GM23338 (cell line): Measurements from ENCODE around the gene SREBF2. TPM values are rescaled to one million over a fixed set of nuclear protein-coding genes. Genes with fewer than 3 reads are reported as not detected.

ENCODE experiments used
- ATAC-seq: fragments of 200-7000 bp; cut with Tn5 transposase; 3 replicates; pipeline ENCODE4 v1.9.1; 2020
- DNase-seq: peaks from one replicate; pipeline ENCODE4 v3.0.0-alpha.2; 2015; ENCODE audit warnings: low spot score
- H2AFZ ChIP-seq: fragments of 200-600 bp; sonication (generic); 2 replicates; pipeline ENCODE4 v1.8.0; 2016; ENCODE audit warnings: antibody characterized with exemption, mild to moderate bottlenecking, moderate library complexity
- H3F3A ChIP-seq: fragments of 200-600 bp; sonication (generic); replicated peaks from 2 replicates; pipeline ENCODE4 v1.8.0; 2017; ENCODE audit warnings: antibody characterized with exemption, mixed run types, low read depth
- H3K27ac ChIP-seq: fragments of 200-600 bp; sonication (generic); 2 replicates; pipeline ENCODE4 v1.6.1; 2016; ENCODE audit warnings: low read depth
- H3K27me3 ChIP-seq: fragments of 200-600 bp; sonication (generic); 2 replicates; pipeline ENCODE4 v1.8.0; 2016; ENCODE audit warnings: mild to moderate bottlenecking, mixed run types, moderate library complexity; ENCODE audit not compliant: insufficient read depth
- H3K36me3 ChIP-seq: fragments of 200-600 bp; sonication (generic); 2 replicates; pipeline ENCODE4 v1.8.0; 2016; ENCODE audit warnings: mild to moderate bottlenecking; ENCODE audit not compliant: insufficient read depth
- H3K4me1 ChIP-seq: fragments of 200-600 bp; sonication (generic); 2 replicates; pipeline ENCODE4 v1.8.0; 2016; ENCODE audit warnings: mild to moderate bottlenecking, moderate library complexity; ENCODE audit not compliant: insufficient read depth
- H3K4me2 ChIP-seq: fragments of 200-600 bp; sonication (generic); 2 replicates; pipeline ENCODE4 v1.7.1; 2017; ENCODE audit warnings: mixed run types
- H3K4me3 ChIP-seq: fragments of 200-600 bp; sonication (generic); 2 replicates; pipeline ENCODE4 v1.6.1; 2016; ENCODE audit warnings: mixed run types
- H3K79me2 ChIP-seq: fragments of 200-600 bp; sonication (generic); replicated peaks from 2 replicates; pipeline ENCODE4 v1.8.0; 2017; ENCODE audit warnings: mild to moderate bottlenecking; ENCODE audit not compliant: insufficient read depth
- H3K9me2 ChIP-seq: fragments of 200-600 bp; sonication (generic); 2 replicates; pipeline ENCODE4 v1.8.0; 2017; ENCODE audit not compliant: insufficient read depth
- H4K20me1 ChIP-seq: fragments of 200-600 bp; sonication (generic); replicated peaks from 2 replicates; pipeline ENCODE4 v1.8.0; 2017; ENCODE audit warnings: mild to moderate bottlenecking; ENCODE audit not compliant: insufficient read depth
- H3K27ac Mint-ChIP-seq: 2 replicates; pipeline ENCODE4 v1.8.0; 2020; ENCODE audit warnings: inconsistent platforms, mild to moderate bottlenecking, moderate library complexity, mixed read lengths
- H3K27me3 Mint-ChIP-seq: 3 replicates; pipeline ENCODE4 v1.8.0; 2022; ENCODE audit warnings: low read depth, mild to moderate bottlenecking, moderate library complexity, mixed read lengths, inconsistent platforms; ENCODE audit not compliant: insufficient read depth, poor library complexity
- H3K36me3 Mint-ChIP-seq: 3 replicates; pipeline ENCODE4 v1.8.0; 2021; ENCODE audit warnings: low read depth, mild to moderate bottlenecking, inconsistent platforms, moderate library complexity, mixed read lengths
- H3K4me1 Mint-ChIP-seq: 3 replicates; pipeline ENCODE4 v1.8.0; 2020; ENCODE audit warnings: mild to moderate bottlenecking, inconsistent platforms, mixed read lengths
- H3K4me3 Mint-ChIP-seq: 3 replicates; pipeline ENCODE4 v1.8.0; 2021; ENCODE audit warnings: moderate library complexity, mild to moderate bottlenecking, inconsistent platforms, mixed read lengths
- H3K9me3 Mint-ChIP-seq: 3 replicates; pipeline ENCODE4 v1.8.0; 2020; ENCODE audit warnings: moderate library complexity, mild to moderate bottlenecking, inconsistent platforms, mixed read lengths
- CREB1 ChIP-seq: fragments of 250-450 bp; sonication (Bioruptor Pico); IDR thresholded peaks from 2 replicates; pipeline ENCODE4 v1.5.0; 2020; ENCODE audit warnings: low read depth, mild to moderate bottlenecking, moderate library complexity
- CTCF ChIP-seq, 2 experiments: fragments of 200-600 bp in 1 of 2; sonication (generic) in 1 of 2; conservative IDR thresholded peaks; 2 replicates each; pipeline versions ENCODE4 v1.5.1 to v1.6.1; 2016 to 2017; ENCODE audit warnings: antibody characterized with exemption in 2 of 2, low read depth in 2 of 2, mild to moderate bottlenecking in 2 of 2, moderate library complexity in 1 of 2
- ETS1 ChIP-seq: IDR thresholded peaks from 2 replicates; pipeline ENCODE4 v1.6.1; 2016; ENCODE audit warnings: antibody characterized with exemption
- EZH2 ChIP-seq: fragments of 200-600 bp; sonication (generic); IDR thresholded peaks from one replicate; pipeline ENCODE4 v1.8.0; 2017; ENCODE audit warnings: antibody characterized with exemption, mild to moderate bottlenecking, low read depth; ENCODE audit not compliant: unreplicated experiment
- EZH2phosphoT487 ChIP-seq: fragments of 200-600 bp; sonication (generic); IDR thresholded peaks from one replicate; pipeline ENCODE4 v1.8.1; 2018; ENCODE audit warnings: antibody characterized with exemption; ENCODE audit not compliant: unreplicated experiment
- JUNB ChIP-seq: IDR thresholded peaks from one replicate; pipeline ENCODE4 v1.6.1; 2016; ENCODE audit warnings: antibody characterized with exemption; ENCODE audit not compliant: unreplicated experiment
- NANOG ChIP-seq: IDR thresholded peaks from 2 replicates; pipeline ENCODE4 v1.6.1; 2016; ENCODE audit warnings: antibody characterized with exemption, borderline replicate concordance
- POLR2AphosphoS5 ChIP-seq: IDR thresholded peaks from 2 replicates; pipeline ENCODE4 v1.6.1; 2016; ENCODE audit warnings: antibody characterized with exemption, low read depth
- REST ChIP-seq: IDR thresholded peaks from one replicate; pipeline ENCODE4 v1.6.1; 2018; ENCODE audit warnings: antibody characterized with exemption; ENCODE audit not compliant: unreplicated experiment
- STAT1 ChIP-seq: IDR thresholded peaks from one replicate; pipeline ENCODE4 v1.6.1; 2016; ENCODE audit warnings: antibody characterized with exemption; ENCODE audit not compliant: unreplicated experiment
- ZNF114 ChIP-seq: fragments of 250-450 bp; sonication (Bioruptor Pico); IDR thresholded peaks from 2 replicates; pipeline ENCODE4 v1.5.0; 2020; ENCODE audit warnings: mild to moderate bottlenecking, moderate library complexity
- ZNF331 ChIP-seq: fragments of 250-450 bp; sonication (Bioruptor Pico); IDR thresholded peaks from 2 replicates; pipeline ENCODE4 v1.5.0; 2020; ENCODE audit warnings: low read depth, mild to moderate bottlenecking, moderate library complexity
- ZNF462 ChIP-seq: fragments of 250-450 bp; sonication (Bioruptor Pico); IDR thresholded peaks from 2 replicates; pipeline ENCODE4 v1.5.0; 2020; ENCODE audit warnings: mild to moderate bottlenecking, moderate library complexity
- polyA plus RNA-seq: library from polyadenylated mRNA; unstranded; fragments of >200 nt; fragmentation: Nextera tagmentation; extraction: Ambion mirVana; gene quantifications from 2 replicates; pipeline ENCODE4 v1.2.1, GENCODE V29; 2016
- total RNA-seq: library from RNA; depleted of rRNA; stranded (reverse); fragments of >200 nt; shearing (Covaris generic); gene quantifications from 2 replicates; pipeline ENCODE4 v1.2.3, GENCODE V29; 2014

SREBF2 gene
- total and polyA plus RNA-seq, 2 experiments from 2014 or later: 48.7 to 163 TPM

- no peak for ATAC-seq
These were observed 102.1 kb downstream of the SREBF2 start for GRCh38 chr22:41935015-41935351.

More at GRCh38 chr22:41935015-41935351, 102.1 kb downstream of the SREBF2 start:
- H3K27ac Mint-ChIP-seq: no peak overlapping the region
- H3K9me3 Mint-ChIP-seq: no peaks in the 10 kb centered on the region
- Histone ChIP-seq H3K79me2 (no peaks in the 10 kb centered on the region), H2AFZ (no peak overlapping the region), H3K9me2 (no peaks in the 10 kb centered on the region), H3F3A (peaks cover 2% of the 10 kb centered on the region), H3K4me1 (no peaks in the 10 kb centered on the region), H3K4me3 (no peak overlapping the region), H3K27ac (no peak overlapping the region), H4K20me1 (peaks cover 10% of the 10 kb centered on the region), H3K4me2 (no peak overlapping the region), H3K36me3 (peaks cover 4% of the 10 kb centered on the region; the same call in 1 of the 2 replicates), H3K27me3 (0 out of 2 replicates have a peak, but pooled peaks cover 4% of the 10 kb centered on the region)
- H3K27me3 Mint-ChIP-seq: peaks cover 20% of the 10 kb centered on the region
- H3K4me3 Mint-ChIP-seq: no peak overlapping the region
- H3K36me3 Mint-ChIP-seq: peaks cover 35% of the 10 kb centered on the region
- DNase-seq: no peak
- peaks cover 4% of the 10 kb centered on the region; the same call in 2 of the 3 replicates for H3K4me1 Mint-ChIP-seq
- TF ChIP-seq ZNF114 (CRISPR knock-in tag): no peak
- TF ChIP-seq ZNF331 (CRISPR knock-in tag): no peak
- no peak for TF ChIP-seq JUNB
- no peak for TF ChIP-seq STAT1
- TF ChIP-seq POLR2AphosphoS5: no peak
- TF ChIP-seq CTCF (conservative IDR thresholded peaks at IDR 0.05; ENCODE audit: low read depth in 2 of 2): no peak
- no peak for TF ChIP-seq ETS1
- no peak for TF ChIP-seq NANOG
- no peak for TF ChIP-seq CREB1 (CRISPR knock-in tag)
- TF ChIP-seq REST: no peak
- TF ChIP-seq EZH2phosphoT487: no peak
- no peak for TF ChIP-seq EZH2
- TF ChIP-seq ZNF462 (CRISPR knock-in tag): no peak
